H9 (cell line): ENCODE measurements around the gene ANGPTL7. TPM values are rescaled to one million over a fixed set of nuclear protein-coding genes. Genes with fewer than 3 reads are reported as not detected.

Experiments
- DNase-seq: peaks from one replicate; pipeline ENCODE4 v3.0.0-alpha.2; 2017
- H2AFZ ChIP-seq: one replicate; pipeline ENCODE4 v1.6.1; 2013; ENCODE audit warnings: mild to moderate bottlenecking, low read length, control low read depth, moderate library complexity
- H2AK5ac ChIP-seq: 2 replicates; pipeline ENCODE4 v1.6.1; 2013; ENCODE audit warnings: low read length, control low read depth, mixed read lengths; ENCODE audit not compliant: insufficient read length
- H2BK120ac ChIP-seq: one replicate; pipeline ENCODE4 v1.6.1; 2013; ENCODE audit warnings: low read depth, mild to moderate bottlenecking, low read length, control low read depth, inconsistent platforms; ENCODE audit not compliant: poor library complexity, severe bottlenecking
- H2BK12ac ChIP-seq: 2 replicates; pipeline ENCODE4 v1.6.1; 2013; ENCODE audit warnings: low read length, control low read depth, mixed read lengths, low read depth; ENCODE audit not compliant: insufficient read length
- H2BK15ac ChIP-seq: 2 replicates; pipeline ENCODE4 v1.6.1; 2013; ENCODE audit warnings: low read depth, low read length, control low read depth
- H2BK20ac ChIP-seq: one replicate; pipeline ENCODE4 v1.6.1; 2013; ENCODE audit warnings: low read depth, mild to moderate bottlenecking, low read length, control low read depth, inconsistent platforms; ENCODE audit not compliant: poor library complexity, severe bottlenecking
- H2BK5ac ChIP-seq: 2 replicates; pipeline ENCODE4 v1.6.1; 2013; ENCODE audit warnings: low read length, control low read depth, mixed read lengths; ENCODE audit not compliant: insufficient read length
- H3K14ac ChIP-seq: 2 replicates; pipeline ENCODE4 v1.6.1; 2013; ENCODE audit warnings: low read length, control low read depth; ENCODE audit not compliant: insufficient read depth
- H3K18ac ChIP-seq: 2 replicates; pipeline ENCODE4 v1.6.1; 2013; ENCODE audit warnings: low read depth, mild to moderate bottlenecking, mixed read lengths, low read length, control low read depth; ENCODE audit not compliant: insufficient read length
- H3K23ac ChIP-seq: 2 replicates; pipeline ENCODE4 v1.6.1; 2013; ENCODE audit warnings: low read length, control low read depth, mixed read lengths, low read depth; ENCODE audit not compliant: insufficient read length
- H3K23me2 ChIP-seq: 2 replicates; pipeline ENCODE4 v1.6.1; 2013; ENCODE audit warnings: low read depth, mild to moderate bottlenecking, mixed read lengths, low read length, control low read depth; ENCODE audit not compliant: insufficient read length, poor library complexity, severe bottlenecking
- H3K27ac ChIP-seq: 2 replicates; pipeline ENCODE4 v1.5.1; 2013; ENCODE audit warnings: low read length, control low read depth, mixed read lengths, low read depth; ENCODE audit not compliant: insufficient read length
- H3K27me3 ChIP-seq: 2 replicates; pipeline ENCODE4 v1.6.1; 2013; ENCODE audit warnings: low read length, control low read depth, inconsistent platforms; ENCODE audit not compliant: insufficient read depth
- H3K4ac ChIP-seq: 2 replicates; pipeline ENCODE4 v1.6.1; 2013; ENCODE audit warnings: low read depth, mild to moderate bottlenecking, control low read depth, inconsistent platforms, low read length, moderate library complexity
- H3K4me1 ChIP-seq: 2 replicates; pipeline ENCODE4 v1.6.1; 2013; ENCODE audit warnings: low read length, control low read depth, inconsistent platforms; ENCODE audit not compliant: insufficient read depth
- H3K4me2 ChIP-seq: 2 replicates; pipeline ENCODE4 v1.6.1; 2013; ENCODE audit warnings: low read length, control low read depth, mixed read lengths; ENCODE audit not compliant: insufficient read length, insufficient read depth
- H3K56ac ChIP-seq: 2 replicates; pipeline ENCODE4 v1.6.1; 2013; ENCODE audit warnings: low read depth, mild to moderate bottlenecking, mixed read lengths, low read length, control low read depth; ENCODE audit not compliant: insufficient read length
- H3K79me1 ChIP-seq: 2 replicates; pipeline ENCODE4 v1.6.1; 2013; ENCODE audit warnings: low read depth, mild to moderate bottlenecking, moderate library complexity, low read length, control low read depth, inconsistent platforms; ENCODE audit not compliant: insufficient read depth, poor library complexity, severe bottlenecking
- H3K79me2 ChIP-seq: 2 replicates; pipeline ENCODE4 v1.6.1; 2013; ENCODE audit warnings: low read length, control low read depth, inconsistent platforms; ENCODE audit not compliant: insufficient read depth
- H3K9ac ChIP-seq: 2 replicates; pipeline ENCODE4 v1.6.1; 2013; ENCODE audit warnings: low read length, control low read depth, mixed read lengths; ENCODE audit not compliant: insufficient read length; ENCODE audit errors: extremely low read depth
- H3K9me3 ChIP-seq: one replicate; pipeline ENCODE4 v1.6.1; 2013; ENCODE audit warnings: low read depth, low read length, inconsistent platforms; ENCODE audit not compliant: control insufficient read depth
- H3T11ph ChIP-seq: one replicate; pipeline ENCODE4 v1.6.1; 2013; ENCODE audit warnings: mild to moderate bottlenecking, low read length, control low read depth, inconsistent platforms
- H4K20me1 ChIP-seq: one replicate; pipeline ENCODE4 v1.6.1; 2013; ENCODE audit not compliant: control insufficient read depth, insufficient read length, insufficient read depth
- H4K5ac ChIP-seq: 2 replicates; pipeline ENCODE4 v1.6.1; 2013; ENCODE audit warnings: low read depth, mild to moderate bottlenecking, mixed read lengths, low read length, control low read depth; ENCODE audit not compliant: insufficient read length
- H4K8ac ChIP-seq: replicated peaks from 2 replicates; pipeline ENCODE4 v1.6.1; 2013; ENCODE audit warnings: low read length, control low read depth, mixed read lengths, low read depth; ENCODE audit not compliant: insufficient read length
- H4K91ac ChIP-seq: 2 replicates; pipeline ENCODE4 v1.6.1; 2013; ENCODE audit warnings: low read depth, mild to moderate bottlenecking, moderate library complexity, mixed read lengths, low read length, control low read depth; ENCODE audit not compliant: insufficient read length
- H3K27ac Mint-ChIP-seq, 3 experiments: 2 replicates in 2 of 3; 3 replicates in 1 of 3; pipeline ENCODE4 v1.8.0; 2020 to 2021; ENCODE audit warnings: mixed read lengths in 3 of 3, mild to moderate bottlenecking in 1 of 3, moderate library complexity in 1 of 3
- H3K27me3 Mint-ChIP-seq: 2 replicates; pipeline ENCODE4 v1.8.0; 2021; ENCODE audit warnings: low read depth, mild to moderate bottlenecking, moderate library complexity, mixed read lengths
- H3K36me3 Mint-ChIP-seq, 3 experiments: 2 replicates in 2 of 3; 3 replicates in 1 of 3; pipeline ENCODE4 v1.8.0; 2020 to 2021; ENCODE audit warnings: low read depth in 3 of 3, mixed read lengths in 3 of 3; ENCODE audit not compliant: insufficient read depth in 1 of 3
- H3K4me1 Mint-ChIP-seq, 2 experiments: 2 replicates each; pipeline ENCODE4 v1.8.0; 2020; ENCODE audit warnings: mixed read lengths in 2 of 2
- H3K4me3 Mint-ChIP-seq, 2 experiments: 2 replicates in 1 of 2; 3 replicates in 1 of 2; pipeline ENCODE4 v1.8.0; 2020 to 2021; ENCODE audit warnings: mild to moderate bottlenecking in 2 of 2, mixed read lengths in 2 of 2, moderate library complexity in 1 of 2
- H3K9me3 Mint-ChIP-seq, 2 experiments: 2 replicates in 1 of 2; 3 replicates in 1 of 2; pipeline ENCODE4 v1.8.0; 2020; ENCODE audit warnings: mild to moderate bottlenecking in 2 of 2, mixed read lengths in 2 of 2, moderate library complexity in 1 of 2
- CTCF ChIP-seq: fragments of 200-600 bp; sonication (generic); conservative IDR thresholded peaks from 3 replicates; pipeline ENCODE4 v1.8.0; 2021; ENCODE audit warnings: antibody characterized with exemption, mild to moderate bottlenecking
- WGBS: extraction: QIAGEN DNeasy Blood & Tissue Kit; methylation state at CpG from one replicate; pipeline ENCODE4 v1.1.7; 2013; ENCODE audit warnings: missing lambda C conversion rate, low lambda C conversion rate, mixed read lengths; ENCODE audit not compliant: insufficient read length; ENCODE audit errors: extremely low coverage; 5-methylcytosine and 5-hydroxymethylcytosine counted together
- total RNA-seq: library from RNA; stranded (reverse); gene quantifications from 2 replicates; pipeline ENCODE4 v1.2.1, GENCODE V29; 2021

The ANGPTL7 gene
- total RNA-seq, 1 experiment from 2014 or later = not detected

- Histone ChIP-seq H4K5ac (no peak overlapping the region), H3K9me3 (no peaks in the 10 kb centered on the region), H3K23me2 (no peaks in the 10 kb centered on the region), H3K79me2 (no peaks in the 10 kb centered on the region), H2BK20ac (no peak overlapping the region), H2BK5ac (no peak overlapping the region), H3K27me3 (no peaks in the 10 kb centered on the region), H2BK15ac (no peak overlapping the region), H3K56ac (no peak overlapping the region), H3K4me1 (no peaks in the 10 kb centered on the region), H4K91ac (no peak overlapping the region), H2AK5ac (no peak overlapping the region), H3T11ph (no peak overlapping the region), H3K18ac (no peak overlapping the region), H3K4me2 (no peak overlapping the region), H4K20me1 (no peaks in the 10 kb centered on the region), H2AFZ (no peak overlapping the region), H4K8ac (no peak overlapping the region), H3K79me1 (no peaks in the 10 kb centered on the region), H3K14ac (no peak overlapping the region), H2BK12ac (no peak overlapping the region), H2BK120ac (no peak overlapping the region), H3K27ac (no peak overlapping the region), H3K23ac (no peak overlapping the region), H3K4ac (no peak overlapping the region), H3K9ac (no peak overlapping the region)
- H3K36me3 Mint-ChIP-seq = peaks cover 13 to 83% (median 64%) of the 10 kb centered on the region in 3 experiments; a peak in 6 of 7 replicates
- H3K4me1 Mint-ChIP-seq = 0 out of 4 replicates have a peak, but pooled peaks cover 0 to under 1% of the 10 kb centered on the region in 2 experiments
- no peaks in the 10 kb centered on the region; a peak in 1 of 5 replicates for H3K9me3 Mint-ChIP-seq
- DNase-seq = no peak
- no peak overlapping the region for H3K27ac Mint-ChIP-seq
- TF ChIP-seq CTCF = no peak
- WGBS = no CpG with 5 or more reads among the region's 14 CpGs
- H3K4me3 Mint-ChIP-seq = no peak overlapping the region
- no peaks in the 10 kb centered on the region for H3K27me3 Mint-ChIP-seq
These were observed 5.4 kb downstream of the ANGPTL7 start for GRCh38 chr1:11194407-11195176.
